ENCODE data around the gene SP2. TPM values are rescaled to one million over a fixed set of nuclear protein-coding genes. Genes with fewer than 3 reads are reported as not detected.

Gene SP2
- total and polyA plus RNA-seq, 2 donors (not counting 1 experiment from before 2014, with no cell fraction given): 25.4 to 32.5 TPM

DNA sequence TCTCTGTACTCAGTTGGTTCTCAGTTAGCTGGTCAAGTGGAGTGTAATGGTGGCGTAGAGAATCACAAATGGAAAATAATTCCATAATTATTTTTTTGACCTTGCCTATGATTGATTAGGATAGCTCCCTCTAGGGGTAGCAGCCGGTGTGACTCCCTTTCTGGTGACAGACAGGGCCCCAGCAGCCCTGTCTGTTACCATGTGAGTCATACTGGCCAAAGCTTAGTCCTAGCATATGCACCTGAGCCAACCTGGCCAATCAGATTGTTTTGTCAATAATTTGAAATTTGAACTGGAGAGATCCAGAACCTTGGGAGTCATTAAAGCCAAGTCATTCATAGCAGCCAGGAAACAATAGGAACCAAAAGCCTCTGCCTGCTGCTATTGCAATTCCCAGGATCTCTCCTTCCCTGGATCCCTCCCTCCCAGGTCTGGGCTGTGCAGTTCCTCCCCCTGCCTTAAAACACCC, 50.9 kb downstream of the SP2 start:
- 0% methylated on average over 1 of the region's 2 CpGs for WGBS (ENCODE audit: insufficient coverage)
- H3K27ac Mint-ChIP-seq: no peak overlapping the region
- ATAC-seq (ENCODE audit: low read depth): peak; percentile 84
- no peak overlapping the region for H3K27ac ChIP-seq (ENCODE audit: low read length in 2 of 2)
- H3K9me3 Mint-ChIP-seq (ENCODE audit: insufficient read depth): no peaks in the 10 kb centered on the region
- peaks cover 19 to 29% of the 10 kb centered on the region in 2 donors for H3K4me1 ChIP-seq (ENCODE audit: control insufficient read depth in 2 of 2, insufficient read depth in 2 of 2, low read length in 2 of 2)
- peak; percentile 74 for DNase-seq
- ChIA-PET CTCF (interaction anchor here (0.6 to 10.4 kb wide), 23 partner anchors 9 to 802 kb away, joined by 3 to 155 read pairs (median 5); partner anchors contain the start of genes CDK5RAP3, LRRC46, MRPL10 and NFE2L1), POLR2A (interaction anchor here (1.1 kb wide), 1 partner anchor 71 kb away, joined by 4 read pairs; no protein-coding TSS in a partner anchor)
- TF ChIP-seq EZH2 (IDR thresholded peaks at IDR 0.05; ENCODE audit: borderline replicate concordance, insufficient read depth, low read depth, low read length, poor library complexity, severe bottlenecking): no peak
- TF ChIP-seq, protein P1, sequence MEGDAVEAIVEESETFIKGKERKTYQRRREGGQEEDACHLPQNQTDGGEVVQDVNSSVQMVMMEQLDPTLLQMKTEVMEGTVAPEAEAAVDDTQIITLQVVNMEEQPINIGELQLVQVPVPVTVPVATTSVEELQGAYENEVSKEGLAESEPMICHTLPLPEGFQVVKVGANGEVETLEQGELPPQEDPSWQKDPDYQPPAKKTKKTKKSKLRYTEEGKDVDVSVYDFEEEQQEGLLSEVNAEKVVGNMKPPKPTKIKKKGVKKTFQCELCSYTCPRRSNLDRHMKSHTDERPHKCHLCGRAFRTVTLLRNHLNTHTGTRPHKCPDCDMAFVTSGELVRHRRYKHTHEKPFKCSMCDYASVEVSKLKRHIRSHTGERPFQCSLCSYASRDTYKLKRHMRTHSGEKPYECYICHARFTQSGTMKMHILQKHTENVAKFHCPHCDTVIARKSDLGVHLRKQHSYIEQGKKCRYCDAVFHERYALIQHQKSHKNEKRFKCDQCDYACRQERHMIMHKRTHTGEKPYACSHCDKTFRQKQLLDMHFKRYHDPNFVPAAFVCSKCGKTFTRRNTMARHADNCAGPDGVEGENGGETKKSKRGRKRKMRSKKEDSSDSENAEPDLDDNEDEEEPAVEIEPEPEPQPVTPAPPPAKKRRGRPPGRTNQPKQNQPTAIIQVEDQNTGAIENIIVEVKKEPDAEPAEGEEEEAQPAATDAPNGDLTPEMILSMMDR (IDR thresholded peaks at IDR 0.05): peak; percentile 88
- intact Hi-C loops (cut with micrococcal nuclease): no loop called here
- H3K27me3 ChIP-seq (replicated peaks in 1 of 4; ENCODE audit: control extremely low read depth in 1 of 4, control insufficient read depth in 3 of 4, insufficient read depth in 4 of 4, low read length in 3 of 4): no peaks in the 10 kb centered on the region
- H3K27me3 Mint-ChIP-seq: no peaks in the 10 kb centered on the region
- no peak overlapping the region for H3K4me3 Mint-ChIP-seq
- no peak overlapping the region for H2AFZ ChIP-seq (ENCODE audit: insufficient read depth, low read depth, low read length, poor library complexity, severe bottlenecking)
- peaks cover 34% of the 10 kb centered on the region for H3K4me1 Mint-ChIP-seq
- no peak overlapping the region for H3K9ac ChIP-seq (ENCODE audit: low read length)
- peaks cover 0 to 28% of the 10 kb centered on the region in 2 experiments for H3K36me3 ChIP-seq (replicated peaks in 1 of 2; ENCODE audit: control extremely low read depth in 1 of 2, control insufficient read depth in 1 of 2, extremely low read depth in 1 of 2, insufficient read depth in 2 of 2, low read length in 1 of 2)
- no peak overlapping the region for H3K4me2 ChIP-seq (replicated peaks; ENCODE audit: low read depth, low read length, poor library complexity, severe bottlenecking)
- H3K4me3 ChIP-seq (ENCODE audit: control extremely low read depth in 1 of 5, extremely low read depth in 1 of 5, insufficient read depth in 1 of 5, low read depth in 2 of 5, low read length in 4 of 5): no peak overlapping the region
- no peaks in the 10 kb centered on the region for H3K9me3 ChIP-seq (ENCODE audit: control extremely low read depth in 1 of 3, control insufficient read depth in 2 of 3, insufficient read depth in 1 of 3, low read length in 2 of 3)
- H4K20me1 ChIP-seq (ENCODE audit: control insufficient read depth, insufficient read depth, low read length, poor library complexity, severe bottlenecking): no peaks in the 10 kb centered on the region
- no peaks in the 10 kb centered on the region for H3K79me2 ChIP-seq (ENCODE audit: control insufficient read depth, insufficient read depth, low read length)

DNA sequence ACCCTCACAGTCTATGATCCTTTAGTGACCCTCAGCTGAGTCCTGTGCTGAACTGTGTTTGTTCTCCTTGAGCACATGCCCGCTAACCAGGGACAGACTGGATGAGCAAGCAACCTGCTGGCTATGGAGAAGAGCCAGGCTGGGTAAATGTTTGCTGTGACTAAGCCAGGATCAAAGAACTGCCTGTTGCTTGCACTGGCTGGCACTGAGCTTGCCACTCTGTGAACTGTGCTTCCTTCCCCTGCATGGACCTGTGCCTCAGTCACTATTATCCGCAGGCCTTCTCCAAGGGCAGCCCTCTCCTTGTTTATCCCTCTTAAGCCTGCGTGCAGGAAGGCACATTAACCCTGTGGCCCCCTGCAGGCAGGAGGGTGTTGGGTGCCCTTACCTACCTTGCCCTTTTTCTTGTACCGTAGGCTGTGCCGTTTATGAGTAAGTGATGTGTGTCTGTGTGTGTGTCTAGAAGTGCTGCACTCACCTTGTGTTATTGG, 52.7 kb downstream of the SP2 start:
- Histone ChIP-seq H3K27me3 (replicated peaks in 1 of 4; ENCODE audit: control extremely low read depth in 1 of 4, control insufficient read depth in 3 of 4, insufficient read depth in 4 of 4, low read length in 3 of 4) (no peaks in the 10 kb centered on the region), H3K4me2 (replicated peaks; ENCODE audit: low read depth, low read length, poor library complexity, severe bottlenecking) (peak overlapping the region; percentile 75), H3K27ac (ENCODE audit: low read length in 2 of 2) (no peak overlapping the region), H3K9ac (ENCODE audit: low read length) (peak overlapping the region; percentile 50), H3K79me2 (ENCODE audit: control insufficient read depth, insufficient read depth, low read length) (no peaks in the 10 kb centered on the region), H3K36me3 (replicated peaks in 1 of 2; ENCODE audit: control extremely low read depth in 1 of 2, control insufficient read depth in 1 of 2, extremely low read depth in 1 of 2, insufficient read depth in 2 of 2, low read length in 1 of 2) (peaks cover 0 to 28% of the 10 kb centered on the region in 2 experiments), H2AFZ (ENCODE audit: insufficient read depth, low read depth, low read length, poor library complexity, severe bottlenecking) (peak overlapping the region; percentile 84), H3K4me1 (ENCODE audit: control insufficient read depth in 2 of 2, insufficient read depth in 2 of 2, low read length in 2 of 2) (peaks cover 13 to 23% of the 10 kb centered on the region in 2 donors), H3K9me3 (ENCODE audit: control extremely low read depth in 1 of 3, control insufficient read depth in 2 of 3, insufficient read depth in 1 of 3, low read length in 2 of 3) (no peaks in the 10 kb centered on the region), H4K20me1 (ENCODE audit: control insufficient read depth, insufficient read depth, low read length, poor library complexity, severe bottlenecking) (no peaks in the 10 kb centered on the region), H3K4me3 (ENCODE audit: control extremely low read depth in 1 of 5, extremely low read depth in 1 of 5, insufficient read depth in 1 of 5, low read depth in 2 of 5, low read length in 4 of 5) (peak overlapping the region in 1 of 5 experiments; percentile 46)
- peaks cover 23% of the 10 kb centered on the region for H3K4me1 Mint-ChIP-seq
- intact Hi-C loops (cut with micrococcal nuclease): loop anchor here (1.0 to 2.0 kb wide), 4 partner anchors 7 to 126 kb away; partner anchors contain the start of gene PNPO
- ChIA-PET CTCF (interaction anchor here (0.6 to 10.4 kb wide), 19 partner anchors 8 to 127 kb away, joined by 3 to 155 read pairs (median 5); partner anchors contain the start of genes CDK5RAP3, OSBPL7, PNPO and PRR15L), POLR2A (interaction anchor here (2.2 kb wide), 1 partner anchor 22 kb away, joined by 6 read pairs; the partner anchor contains the start of gene CDK5RAP3)
- H3K9me3 Mint-ChIP-seq (ENCODE audit: insufficient read depth): no peaks in the 10 kb centered on the region
- H3K27ac Mint-ChIP-seq: no peak overlapping the region
- ATAC-seq (ENCODE audit: low read depth): no peak
- TF ChIP-seq, protein P1 (IDR thresholded peaks at IDR 0.05): no peak
- TF ChIP-seq EZH2 (IDR thresholded peaks at IDR 0.05; ENCODE audit: borderline replicate concordance, insufficient read depth, low read depth, low read length, poor library complexity, severe bottlenecking): no peak
- WGBS (ENCODE audit: insufficient coverage): 57% methylated on average over 2 of the region's 5 CpGs
- H3K4me3 Mint-ChIP-seq: peak overlapping the region; percentile 78
- H3K27me3 Mint-ChIP-seq: no peaks in the 10 kb centered on the region
- DNase-seq: peak; percentile 28

Data from B cell (primary cell).